Parathyroid adenoma (tissue), 2 donors: ENCODE results near the gene KAZN.

Experiments used
- H2AFZ ChIP-seq: fragments of 300-600 bp; sonication (generic); one replicate; pipeline ENCODE4 v1.7.0; 2017; ENCODE audit warnings: antibody characterized with exemption, mild to moderate bottlenecking
- H3K27ac ChIP-seq: fragments of 300-600 bp; sonication (generic); one replicate; pipeline ENCODE4 v1.7.0; 2017
- H3K27me3 ChIP-seq: fragments of 300-600 bp; sonication (generic); one replicate; pipeline ENCODE4 v1.7.0; 2017; ENCODE audit warnings: low read length; ENCODE audit not compliant: control insufficient read depth, insufficient read depth
- H3K36me3 ChIP-seq: fragments of 300-600 bp; sonication (generic); one replicate; pipeline ENCODE4 v1.7.0; 2017; ENCODE audit warnings: low read length; ENCODE audit not compliant: control insufficient read depth, insufficient read depth
- H3K4me1 ChIP-seq: fragments of 300-600 bp; sonication (generic); one replicate; pipeline ENCODE4 v1.7.0; 2017; ENCODE audit warnings: control low read depth
- H3K4me2 ChIP-seq: fragments of 300-600 bp; sonication (generic); one replicate; pipeline ENCODE4 v1.7.0; 2017; ENCODE audit warnings: low read length
- H3K4me3 ChIP-seq: fragments of 300-600 bp; sonication (generic); one replicate; pipeline ENCODE4 v1.7.0; 2017; ENCODE audit warnings: low read depth, low read length
- H3K79me2 ChIP-seq: fragments of 300-600 bp; sonication (generic); one replicate; pipeline ENCODE4 v1.7.0; 2017; ENCODE audit warnings: control low read depth
- H3K9ac ChIP-seq: fragments of 300-600 bp; sonication (generic); one replicate; pipeline ENCODE4 v1.7.0; 2017; ENCODE audit warnings: mild to moderate bottlenecking
- H3K9me3 ChIP-seq: fragments of 300-600 bp; sonication (generic); one replicate; pipeline ENCODE4 v1.7.0; 2017; ENCODE audit warnings: low read length; ENCODE audit not compliant: control insufficient read depth
- CTCF ChIP-seq: fragments of 300-600 bp; sonication (generic); IDR thresholded peaks from one replicate; pipeline ENCODE4 v1.7.0; 2017; ENCODE audit warnings: antibody characterized with exemption, mild to moderate bottlenecking
- donor health status: primary hyperparathyroidism.

KAZN gene

GRCh38 chr1:15153184-15153841, 554.8 kb downstream of the KAZN start, which contains the start of gene TMEM51:
Gene TMEM51 (plus strand): TSS chr1:15153747. CDS start chr1:15215088, 61,341 bp downstream.
- peak within 1 kb of the TSS; percentile 82 for H3K4me2 ChIP-seq
- peak within 1 kb of the TSS; percentile 76 for H3K4me3 ChIP-seq
- H3K27ac ChIP-seq = peak within 1 kb of the TSS; percentile 64
- H3K79me2 ChIP-seq = no peaks in the 10 kb centered on the region
- TF ChIP-seq CTCF = no peak
- H3K9ac ChIP-seq = no peak within 1 kb of the TSS
- no peaks in the 10 kb centered on the region for H3K27me3 ChIP-seq
- H3K9me3 ChIP-seq = no peaks in the 10 kb centered on the region
- no peaks in the 10 kb centered on the region for H3K4me1 ChIP-seq
- H3K36me3 ChIP-seq = no peaks in the 10 kb centered on the region
- H2AFZ ChIP-seq = peak within 1 kb of the TSS; percentile 66

- H2AFZ ChIP-seq = peak overlapping the region; percentile 66
- H3K9me3 ChIP-seq = no peaks in the 10 kb centered on the region
- H3K79me2 ChIP-seq = no peaks in the 10 kb centered on the region
- H3K36me3 ChIP-seq = no peaks in the 10 kb centered on the region
- H3K27me3 ChIP-seq = no peaks in the 10 kb centered on the region
- peak overlapping the region; percentile 82 for H3K4me2 ChIP-seq
- no peak overlapping the region for H3K27ac ChIP-seq
- H3K9ac ChIP-seq = no peak overlapping the region
- no peaks in the 10 kb centered on the region for H3K4me1 ChIP-seq
- peak overlapping the region; percentile 76 for H3K4me3 ChIP-seq
- TF ChIP-seq CTCF = peak; percentile 56
These were observed 555.5 kb downstream of the KAZN start for GRCh38 chr1:15153842-15154479.

- Histone ChIP-seq H3K27me3 (no peaks in the 10 kb centered on the region), H2AFZ (no peak overlapping the region), H3K4me2 (peak overlapping the region; percentile 82), H3K9ac (no peak overlapping the region), H3K4me3 (peak overlapping the region; percentile 76), H3K36me3 (no peaks in the 10 kb centered on the region), H3K4me1 (no peaks in the 10 kb centered on the region), H3K9me3 (no peaks in the 10 kb centered on the region), H3K79me2 (no peaks in the 10 kb centered on the region), H3K27ac (no peak overlapping the region)
- TF ChIP-seq CTCF = no peak
These were observed 556.1 kb downstream of the KAZN start for GRCh38 chr1:15154480-15155036.

- Histone ChIP-seq H3K79me2 (no peaks in the 10 kb centered on the region), H3K4me3 (no peak overlapping the region), H3K9me3 (no peaks in the 10 kb centered on the region), H3K9ac (no peak overlapping the region), H3K27ac (no peak overlapping the region), H3K27me3 (no peaks in the 10 kb centered on the region), H2AFZ (no peak overlapping the region), H3K4me2 (no peak overlapping the region), H3K4me1 (no peaks in the 10 kb centered on the region), H3K36me3 (no peaks in the 10 kb centered on the region)
- no peak for TF ChIP-seq CTCF
These were observed 556.7 kb downstream of the KAZN start for GRCh38 chr1:15155191-15155590.
